ENCODE measurements around the gene SH3GL3. TPM values are rescaled to one million over a fixed set of nuclear protein-coding genes. Genes with fewer than 3 reads are reported as not detected.

SH3GL3 gene
- total RNA-seq, 1 donor = 0.72 TPM

DNA sequence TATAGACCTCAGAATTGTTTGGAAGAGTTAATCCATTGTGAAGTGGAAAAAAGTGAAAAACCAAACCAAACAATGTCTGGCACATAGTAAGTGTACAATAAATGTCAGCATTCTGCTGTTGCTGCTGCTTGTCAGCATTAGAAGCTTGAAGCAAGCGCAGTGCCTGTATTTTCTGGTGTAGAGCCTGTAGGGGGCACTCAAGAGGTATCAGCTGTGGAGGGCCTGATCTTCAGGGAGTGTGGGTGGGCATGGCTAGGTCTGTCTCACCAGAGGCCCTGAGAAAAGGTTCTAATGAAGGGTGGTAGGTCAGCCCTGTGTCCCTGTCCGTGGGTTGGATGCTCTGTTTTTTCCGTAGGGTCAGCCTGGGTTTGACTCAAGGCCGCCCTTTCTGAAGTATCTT lies 210.4 kb downstream of the SH3GL3 start:
- no peak for DNase-seq (ENCODE audit: insufficient read length, low spot score, missing footprints)
- no peaks in the 10 kb centered on the region for H3K9me3 ChIP-seq (ENCODE audit: low read depth, low read length)
- H2AFZ ChIP-seq (ENCODE audit: low read length) = no peak overlapping the region

DNA sequence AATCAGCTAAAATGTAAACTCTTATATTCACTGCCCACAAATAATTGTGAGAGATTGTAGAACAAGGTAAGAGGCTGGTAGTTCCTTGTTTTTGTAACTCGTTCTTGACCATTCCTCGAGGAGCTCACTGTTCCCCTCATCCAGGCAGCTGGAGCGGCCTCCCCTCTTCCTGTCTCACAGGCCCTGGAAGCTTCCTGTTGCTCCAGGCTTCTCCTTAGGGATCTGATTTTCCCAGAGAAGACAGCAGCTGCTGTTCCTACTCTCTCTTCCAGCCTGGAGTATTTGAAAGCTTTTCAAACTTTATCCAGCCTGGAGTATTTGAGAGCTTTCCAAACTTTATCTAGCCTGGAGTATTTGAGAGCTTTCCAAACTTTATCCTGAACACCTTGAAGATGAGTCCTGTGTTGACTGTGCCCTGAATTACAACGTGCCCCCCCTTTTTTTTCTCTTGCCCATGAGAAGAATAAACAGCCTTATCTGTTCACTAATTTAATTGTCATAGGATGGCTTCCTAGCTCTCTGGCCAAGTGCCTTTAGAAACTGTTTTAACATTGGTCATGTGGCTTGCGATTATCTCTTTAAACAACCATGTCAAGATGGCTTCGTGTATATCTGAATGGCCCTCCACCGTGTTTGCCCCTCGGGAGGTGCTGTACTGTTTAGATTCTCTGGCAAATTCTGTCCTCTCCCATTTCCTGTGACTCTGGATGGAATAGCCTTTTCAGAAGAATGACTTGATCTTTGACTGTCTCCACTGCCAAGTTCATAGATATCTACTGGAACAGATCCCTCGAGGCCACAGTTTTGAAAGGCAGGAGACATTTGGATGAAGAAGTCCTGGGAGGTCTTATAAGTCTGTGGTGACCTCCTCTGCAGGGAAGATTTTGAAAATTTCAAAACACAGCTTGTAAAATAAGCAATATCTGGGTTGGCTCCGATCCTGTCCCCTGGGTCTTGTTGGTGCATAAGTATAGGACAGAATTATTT lies 211.6 kb downstream of the SH3GL3 start:
- peak; percentile 62 for DNase-seq (ENCODE audit: insufficient read length, low spot score, missing footprints)
- Histone ChIP-seq H4K20me1 (ENCODE audit: insufficient read depth, low read length) (no peaks in the 10 kb centered on the region), H3K4me1 (ENCODE audit: insufficient read depth, low read length) (no peaks in the 10 kb centered on the region), H3K27ac (ENCODE audit: low read depth, low read length) (no peak overlapping the region), H3K4me2 (ENCODE audit: insufficient read depth, low read length) (no peak overlapping the region), H3K36me3 (ENCODE audit: insufficient read depth, low read length) (no peaks in the 10 kb centered on the region), H3K79me2 (ENCODE audit: insufficient read depth, low read length) (no peaks in the 10 kb centered on the region), H2AFZ (ENCODE audit: low read length) (no peak overlapping the region), H3K9me3 (ENCODE audit: low read depth, low read length) (no peaks in the 10 kb centered on the region), H3K27me3 (ENCODE audit: insufficient read depth, low read length) (peaks cover 19% of the 10 kb centered on the region), H3K4me3 (ENCODE audit: insufficient read depth, low read length) (no peak overlapping the region)
- TF ChIP-seq, protein P1, sequence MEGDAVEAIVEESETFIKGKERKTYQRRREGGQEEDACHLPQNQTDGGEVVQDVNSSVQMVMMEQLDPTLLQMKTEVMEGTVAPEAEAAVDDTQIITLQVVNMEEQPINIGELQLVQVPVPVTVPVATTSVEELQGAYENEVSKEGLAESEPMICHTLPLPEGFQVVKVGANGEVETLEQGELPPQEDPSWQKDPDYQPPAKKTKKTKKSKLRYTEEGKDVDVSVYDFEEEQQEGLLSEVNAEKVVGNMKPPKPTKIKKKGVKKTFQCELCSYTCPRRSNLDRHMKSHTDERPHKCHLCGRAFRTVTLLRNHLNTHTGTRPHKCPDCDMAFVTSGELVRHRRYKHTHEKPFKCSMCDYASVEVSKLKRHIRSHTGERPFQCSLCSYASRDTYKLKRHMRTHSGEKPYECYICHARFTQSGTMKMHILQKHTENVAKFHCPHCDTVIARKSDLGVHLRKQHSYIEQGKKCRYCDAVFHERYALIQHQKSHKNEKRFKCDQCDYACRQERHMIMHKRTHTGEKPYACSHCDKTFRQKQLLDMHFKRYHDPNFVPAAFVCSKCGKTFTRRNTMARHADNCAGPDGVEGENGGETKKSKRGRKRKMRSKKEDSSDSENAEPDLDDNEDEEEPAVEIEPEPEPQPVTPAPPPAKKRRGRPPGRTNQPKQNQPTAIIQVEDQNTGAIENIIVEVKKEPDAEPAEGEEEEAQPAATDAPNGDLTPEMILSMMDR (IDR thresholded peaks at IDR 0.05; ENCODE audit: extremely low read depth, low read depth, low read length) = no peak

More for the DNA sequence above, 210.4 kb downstream of the SH3GL3 start:
- H3K79me2 ChIP-seq (ENCODE audit: insufficient read depth, low read length) = no peaks in the 10 kb centered on the region
- no peaks in the 10 kb centered on the region for H3K4me1 ChIP-seq (ENCODE audit: insufficient read depth, low read length)
- no peak overlapping the region for H3K4me3 ChIP-seq (ENCODE audit: insufficient read depth, low read length)
- H3K36me3 ChIP-seq (ENCODE audit: insufficient read depth, low read length) = no peaks in the 10 kb centered on the region
- TF ChIP-seq, protein P1 (IDR thresholded peaks at IDR 0.05; ENCODE audit: extremely low read depth, low read depth, low read length) = peak; percentile 24
- no peaks in the 10 kb centered on the region for H4K20me1 ChIP-seq (ENCODE audit: insufficient read depth, low read length)
- no peak overlapping the region for H3K4me2 ChIP-seq (ENCODE audit: insufficient read depth, low read length)
- peaks cover 23% of the 10 kb centered on the region for H3K27me3 ChIP-seq (ENCODE audit: insufficient read depth, low read length)
- no peak overlapping the region for H3K27ac ChIP-seq (ENCODE audit: low read depth, low read length)

DNA sequence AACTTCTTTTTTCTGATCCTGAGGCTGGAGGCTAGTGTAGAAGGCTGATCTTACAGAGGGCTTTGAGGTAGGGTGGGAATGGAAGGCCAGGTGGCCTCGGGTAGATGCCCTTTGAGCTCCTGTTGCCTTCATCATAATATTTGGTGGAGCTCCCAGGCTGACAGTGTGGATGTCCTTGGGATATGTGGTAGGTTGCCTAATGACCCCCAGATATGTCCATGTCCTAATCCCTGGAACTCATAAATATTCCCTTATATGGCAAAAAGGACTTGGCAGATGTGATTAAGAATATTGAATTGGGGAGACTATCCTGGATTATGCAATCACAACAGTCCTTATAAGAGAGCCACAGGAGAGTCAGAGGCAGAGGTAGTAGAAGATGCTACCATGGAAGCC lies 212.3 kb downstream of the SH3GL3 start:
- no peak for DNase-seq (ENCODE audit: insufficient read length, low spot score, missing footprints)

DNA sequence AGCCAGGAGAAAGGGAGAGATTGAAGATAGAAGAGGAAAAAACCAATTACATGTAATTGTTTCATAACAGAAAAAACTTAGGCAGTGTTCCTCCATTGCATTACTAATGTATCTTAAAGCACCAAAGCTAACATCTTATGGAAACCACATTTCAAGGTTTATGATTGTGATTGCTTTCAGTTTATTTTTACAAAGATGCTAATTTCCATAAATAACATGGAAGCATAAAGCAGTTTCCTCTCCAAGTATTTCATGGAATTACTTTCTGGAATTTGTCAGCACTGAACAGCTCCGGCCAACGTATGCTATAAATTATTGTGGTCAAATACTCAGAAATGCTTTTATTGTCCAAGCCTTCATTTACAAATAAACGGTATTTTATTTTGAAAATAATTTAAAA lies 218.3 kb downstream of the SH3GL3 start:
- Histone ChIP-seq H3K9me3 (ENCODE audit: low read depth, low read length) (no peaks in the 10 kb centered on the region), H3K79me2 (ENCODE audit: insufficient read depth, low read length) (no peaks in the 10 kb centered on the region), H3K36me3 (ENCODE audit: insufficient read depth, low read length) (no peaks in the 10 kb centered on the region), H2AFZ (ENCODE audit: low read length) (no peak overlapping the region), H3K27me3 (ENCODE audit: insufficient read depth, low read length) (no peaks in the 10 kb centered on the region), H3K4me2 (ENCODE audit: insufficient read depth, low read length) (no peak overlapping the region), H3K4me3 (ENCODE audit: insufficient read depth, low read length) (no peak overlapping the region), H3K4me1 (ENCODE audit: insufficient read depth, low read length) (no peaks in the 10 kb centered on the region), H3K27ac (ENCODE audit: low read depth, low read length) (no peak overlapping the region), H4K20me1 (ENCODE audit: insufficient read depth, low read length) (no peaks in the 10 kb centered on the region)
- DNase-seq (ENCODE audit: insufficient read length, low spot score, missing footprints) = no peak
- TF ChIP-seq, protein P1 (IDR thresholded peaks at IDR 0.05; ENCODE audit: extremely low read depth, low read depth, low read length) = no peak

More for the DNA sequence above, 212.3 kb downstream of the SH3GL3 start:
- no peaks in the 10 kb centered on the region for H3K79me2 ChIP-seq (ENCODE audit: insufficient read depth, low read length)
- no peaks in the 10 kb centered on the region for H4K20me1 ChIP-seq (ENCODE audit: insufficient read depth, low read length)
- no peak overlapping the region for H3K4me2 ChIP-seq (ENCODE audit: insufficient read depth, low read length)
- H3K27ac ChIP-seq (ENCODE audit: low read depth, low read length) = no peak overlapping the region
- no peaks in the 10 kb centered on the region for H3K9me3 ChIP-seq (ENCODE audit: low read depth, low read length)
- TF ChIP-seq, protein P1 (IDR thresholded peaks at IDR 0.05; ENCODE audit: extremely low read depth, low read depth, low read length) = no peak
- H3K4me1 ChIP-seq (ENCODE audit: insufficient read depth, low read length) = no peaks in the 10 kb centered on the region
- H3K36me3 ChIP-seq (ENCODE audit: insufficient read depth, low read length) = no peaks in the 10 kb centered on the region
- H3K27me3 ChIP-seq (ENCODE audit: insufficient read depth, low read length) = peaks cover 15% of the 10 kb centered on the region
- no peak overlapping the region for H2AFZ ChIP-seq (ENCODE audit: low read length)
- no peak overlapping the region for H3K4me3 ChIP-seq (ENCODE audit: insufficient read depth, low read length)
